Spinal cord (tissue), 10 donors: ENCODE results near the gene GSTA5. TPM values are rescaled to one million over a fixed set of nuclear protein-coding genes. Genes with fewer than 3 reads are reported as not detected.
"Not testable (repeated sequence)": the region's sequence is repeated elsewhere in the genome, so short reads cannot be mapped to it uniquely, and the experiment has no call there.

Experiments used
- DNase-seq, 6 donors: peaks; one replicate each; pipeline versions ENCODE4 v3.0.0 to v3.0.0-alpha.2; 2013 to 2015; ENCODE audit warnings: low spot score in 6 of 6, low read depth in 4 of 6
- H3K27ac ChIP-seq: one replicate; pipeline ENCODE4 v1.5.1; 2013; ENCODE audit warnings: low read depth, low read length, control low read depth
- H3K27me3 ChIP-seq: one replicate; pipeline ENCODE4 v1.6.1; 2013; ENCODE audit warnings: low read length; ENCODE audit not compliant: control insufficient read depth, insufficient read depth
- H3K36me3 ChIP-seq: one replicate; pipeline ENCODE4 v1.6.1; 2013; ENCODE audit warnings: low read length; ENCODE audit not compliant: control insufficient read depth, insufficient read depth
- H3K4me1 ChIP-seq: one replicate; pipeline ENCODE4 v1.6.1; 2013; ENCODE audit warnings: low read length; ENCODE audit not compliant: control insufficient read depth, insufficient read depth
- H3K4me3 ChIP-seq: one replicate; pipeline ENCODE4 v1.5.1; 2013; ENCODE audit warnings: low read depth, low read length, control low read depth
- H3K9me3 ChIP-seq: one replicate; pipeline ENCODE4 v1.6.1; 2013; ENCODE audit warnings: low read length; ENCODE audit not compliant: control insufficient read depth, insufficient read depth
- WGBS: methylation state at CpG from one replicate; pipeline ENCODE4 v1.1.5; 2013; ENCODE audit warnings: missing lambda C conversion rate; ENCODE audit not compliant: insufficient coverage; 5-methylcytosine and 5-hydroxymethylcytosine counted together
- polyA plus RNA-seq, 2 donors: library from polyadenylated mRNA; unstranded; fragments of 120-200 nt; gene quantifications; one replicate each; pipeline ENCODE4 v1.2.1, GENCODE V29; 2013; ENCODE audit not compliant: insufficient read length in 2 of 2
- total RNA-seq, 2 donors: library from RNA; depleted of rRNA in 1 of 2; stranded (reverse); fragments of 120-200 nt in 1 of 2; fragments of >200 nt in 1 of 2; gene quantifications; one replicate each; pipeline versions ENCODE4 v1.2.3 to v1.2.4, GENCODE V29; 2013 to 2014
- donor health status: healthy.

Gene GSTA5
- total and polyA plus RNA-seq, 4 donors: not detected

DNA sequence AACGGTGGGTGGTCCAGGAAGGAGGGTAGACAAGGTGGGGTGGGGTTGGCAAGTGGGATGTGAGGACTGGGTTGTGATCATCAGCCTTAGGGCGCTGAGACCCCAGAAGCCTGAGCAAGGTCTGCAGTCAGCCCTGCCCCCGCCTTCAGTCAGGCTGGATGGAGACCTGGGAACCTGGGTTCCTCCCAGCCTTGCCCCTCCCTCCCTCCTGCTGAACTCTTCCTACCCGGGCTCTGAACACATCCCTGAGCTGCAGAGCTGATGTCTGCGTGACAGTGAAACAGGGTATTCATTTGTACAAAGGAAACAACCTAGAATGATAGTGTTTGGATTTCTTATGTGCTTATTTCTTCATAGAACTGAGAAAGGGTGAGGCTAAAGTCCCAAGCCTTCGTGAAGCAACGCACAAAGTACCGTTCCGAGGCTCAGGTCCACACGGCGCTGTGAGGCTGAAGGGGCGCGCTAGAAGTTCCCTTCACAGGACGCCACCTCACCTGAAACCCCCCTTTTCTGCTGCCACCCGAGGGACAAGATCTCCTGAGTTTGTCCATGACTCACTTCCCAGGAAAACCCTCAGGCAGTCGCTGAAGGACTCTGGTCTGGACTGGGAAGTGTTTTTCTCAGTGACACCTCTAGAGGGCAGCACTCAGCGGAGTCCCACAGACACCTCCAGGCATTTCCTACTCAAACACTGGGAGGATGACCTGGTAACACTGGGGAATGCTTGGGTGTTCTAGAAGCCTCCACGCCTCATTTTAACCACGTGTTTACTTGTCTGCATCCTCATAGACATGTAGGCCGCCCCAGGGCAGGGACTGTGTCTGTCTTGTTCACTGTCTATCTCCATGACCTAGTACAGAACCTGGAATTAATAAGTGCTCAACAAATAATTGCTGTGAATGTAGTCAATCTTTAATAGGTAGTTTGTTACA lies 1.2 kb downstream of the GSTA5 start:
- WGBS: 84% methylated on average over 10 of the region's 20 CpGs
- Histone ChIP-seq H3K27me3 (no peaks in the 10 kb centered on the region), H3K36me3 (no peaks in the 10 kb centered on the region), H3K4me1 (no peaks in the 10 kb centered on the region), H3K4me3 (no peak overlapping the region), H3K27ac (no peak overlapping the region), H3K9me3 (no peaks in the 10 kb centered on the region)
- DNase-seq: peak in 3 of 6 donors; percentile 1 to 25 (median 15)

GRCh38 chr6:52834481-52834880 lies 6.1 kb downstream of the GSTA5 start:
- Histone ChIP-seq H3K4me3 (no peak overlapping the region), H3K9me3 (no peaks in the 10 kb centered on the region), H3K27me3 (no peaks in the 10 kb centered on the region), H3K36me3 (no peaks in the 10 kb centered on the region), H3K4me1 (no peaks in the 10 kb centered on the region), H3K27ac (no peak overlapping the region)
- no CpG with 5 or more reads among the region's 1 CpG for WGBS
- DNase-seq: no peak

DNA sequence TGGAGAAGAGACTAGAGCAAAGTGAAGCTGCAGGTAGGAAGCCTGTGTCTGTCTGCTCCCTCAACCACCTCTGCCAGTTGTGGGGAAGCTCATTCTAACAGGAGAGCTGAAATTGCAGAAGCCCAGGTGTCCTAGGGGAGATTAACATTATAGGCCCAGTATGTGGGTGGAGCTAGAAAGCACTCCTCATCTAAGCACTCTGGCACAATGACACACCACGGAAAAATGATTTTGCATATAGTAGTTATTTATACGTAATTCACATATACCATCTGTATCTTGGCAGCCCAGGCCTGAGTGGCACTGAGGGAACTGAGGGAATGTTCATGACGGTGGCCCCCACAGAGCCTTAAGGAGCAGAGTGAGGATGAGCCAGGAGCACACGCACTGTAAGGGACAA lies 9.7 kb downstream of the GSTA5 start:
- H3K27ac ChIP-seq, H3K9me3 ChIP-seq: not testable (repeated sequence)
- WGBS: no CpG with 5 or more reads among the region's 4 CpGs

GRCh38 chr6:52829046-52829817 lies 11.4 kb downstream of the GSTA5 start:
- Histone ChIP-seq H3K4me1 (no peaks in the 10 kb centered on the region), H3K4me3 (no peak overlapping the region), H3K36me3 (no peaks in the 10 kb centered on the region), H3K27me3 (no peaks in the 10 kb centered on the region), H3K27ac (no peak overlapping the region), H3K9me3 (no peaks in the 10 kb centered on the region)
- WGBS: 90% methylated on average over 33 of the region's 37 CpGs
- DNase-seq: no peak

More for the DNA sequence above, 9.7 kb downstream of the GSTA5 start:
- DNase-seq: peak in 1 of 6 donors; percentile 2
- H3K4me3 ChIP-seq, H3K27me3 ChIP-seq, H3K36me3 ChIP-seq, H3K4me1 ChIP-seq: not testable (repeated sequence)

DNA sequence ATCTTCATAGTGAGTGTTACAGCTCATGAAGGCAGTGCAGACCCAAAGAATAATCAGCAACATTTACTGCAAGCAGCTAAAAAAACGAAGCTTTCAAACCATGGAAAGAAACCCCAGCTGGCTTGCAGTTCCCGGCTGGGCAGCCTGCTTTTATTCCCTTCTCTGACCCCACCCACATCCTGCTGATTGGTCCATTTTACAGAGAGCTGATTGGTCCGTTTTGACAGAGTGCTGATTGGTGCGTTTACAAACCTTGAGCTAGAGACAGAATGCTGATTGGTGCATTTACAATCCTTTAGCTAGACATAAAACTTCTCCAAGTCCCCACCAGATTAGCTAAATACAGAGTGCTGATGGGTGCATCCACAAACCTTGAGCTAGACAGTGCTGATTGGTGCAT lies 12.0 kb downstream of the GSTA5 start:
- not testable (repeated sequence) for H3K27ac ChIP-seq, H3K4me1 ChIP-seq, DNase-seq, H3K27me3 ChIP-seq, H3K4me3 ChIP-seq, H3K9me3 ChIP-seq, H3K36me3 ChIP-seq
- 75% methylated on average over 2 of the region's 4 CpGs for WGBS

- not testable (repeated sequence) for H3K4me3 ChIP-seq, H3K27ac ChIP-seq, H3K27me3 ChIP-seq, H3K9me3 ChIP-seq, DNase-seq, H3K36me3 ChIP-seq, H3K4me1 ChIP-seq
- WGBS: no CpG with 5 or more reads among the region's 1 CpG
Observed at GRCh38 chr6:52827073-52827783, 13.4 kb downstream of the GSTA5 start.

DNA sequence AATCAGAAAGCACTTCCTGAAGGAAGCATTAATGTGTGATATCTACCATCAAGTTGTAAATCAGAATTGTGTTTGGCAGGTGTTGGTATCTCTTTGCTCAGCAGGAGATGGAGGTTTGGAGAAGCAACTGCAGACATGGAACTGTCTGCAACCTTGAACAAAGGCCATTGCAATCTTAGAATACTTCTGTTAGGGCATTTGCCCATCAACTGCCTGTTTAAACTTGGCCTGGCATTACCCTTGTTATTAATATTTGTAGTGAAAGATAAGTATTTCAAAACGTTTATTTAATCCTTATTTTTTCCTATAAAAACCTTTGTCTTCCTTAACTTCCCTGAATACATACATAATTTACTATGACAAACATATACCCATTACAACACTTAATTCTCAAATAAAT lies 14.1 kb downstream of the GSTA5 start:
- no CpG with 5 or more reads among the region's 1 CpG for WGBS
- DNase-seq: no peak
- Histone ChIP-seq H3K4me3 (no peak overlapping the region), H3K27ac (no peak overlapping the region), H3K36me3 (no peaks in the 10 kb centered on the region), H3K9me3 (no peaks in the 10 kb centered on the region), H3K4me1 (no peaks in the 10 kb centered on the region), H3K27me3 (no peaks in the 10 kb centered on the region)

DNA sequence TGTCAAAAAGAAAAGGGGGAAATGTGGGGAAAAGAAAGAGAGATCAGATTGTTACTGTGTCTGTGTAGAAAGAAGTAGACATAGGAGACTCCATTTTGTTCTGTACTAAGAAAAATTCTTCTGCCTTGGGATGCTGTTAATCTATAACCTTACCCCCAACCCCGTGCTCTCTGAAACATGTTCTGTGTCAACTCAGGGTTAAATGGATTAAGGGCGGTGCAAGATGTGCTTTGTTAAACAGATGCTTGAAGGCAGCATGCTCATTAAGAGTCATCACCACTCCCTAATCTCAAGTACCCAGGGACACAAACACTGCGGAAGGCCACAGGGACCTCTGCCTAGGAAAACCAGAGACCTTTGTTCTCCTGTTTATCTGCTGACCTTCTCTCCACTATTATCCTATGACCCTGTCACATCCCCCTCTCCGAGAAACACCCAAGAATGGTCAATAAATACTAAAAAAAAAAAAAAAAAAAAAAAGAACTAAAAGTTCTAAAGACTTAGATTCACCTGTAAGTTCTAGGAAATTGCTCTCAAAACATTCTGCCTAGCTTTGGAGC lies 14.6 kb downstream of the GSTA5 start:
- not testable (repeated sequence) for H3K27me3 ChIP-seq, H3K4me3 ChIP-seq, H3K36me3 ChIP-seq, H3K9me3 ChIP-seq, H3K4me1 ChIP-seq, H3K27ac ChIP-seq, DNase-seq
- WGBS: no CpG with 5 or more reads among the region's 4 CpGs

GRCh38 chr6:52825270-52825793 lies 15.3 kb downstream of the GSTA5 start:
- H3K27me3 ChIP-seq, H3K27ac ChIP-seq, DNase-seq, H3K9me3 ChIP-seq, H3K4me1 ChIP-seq, H3K4me3 ChIP-seq, H3K36me3 ChIP-seq: not testable (repeated sequence)
- WGBS: 95% methylated on average over 22 of the region's 25 CpGs
